ENCODE data around the gene GPX3. TPM values are rescaled to one million over a fixed set of nuclear protein-coding genes. Genes with fewer than 3 reads are reported as not detected.

The GPX3 gene
- total RNA-seq, 2 donors from 2014 or later, result not detected

DNA sequence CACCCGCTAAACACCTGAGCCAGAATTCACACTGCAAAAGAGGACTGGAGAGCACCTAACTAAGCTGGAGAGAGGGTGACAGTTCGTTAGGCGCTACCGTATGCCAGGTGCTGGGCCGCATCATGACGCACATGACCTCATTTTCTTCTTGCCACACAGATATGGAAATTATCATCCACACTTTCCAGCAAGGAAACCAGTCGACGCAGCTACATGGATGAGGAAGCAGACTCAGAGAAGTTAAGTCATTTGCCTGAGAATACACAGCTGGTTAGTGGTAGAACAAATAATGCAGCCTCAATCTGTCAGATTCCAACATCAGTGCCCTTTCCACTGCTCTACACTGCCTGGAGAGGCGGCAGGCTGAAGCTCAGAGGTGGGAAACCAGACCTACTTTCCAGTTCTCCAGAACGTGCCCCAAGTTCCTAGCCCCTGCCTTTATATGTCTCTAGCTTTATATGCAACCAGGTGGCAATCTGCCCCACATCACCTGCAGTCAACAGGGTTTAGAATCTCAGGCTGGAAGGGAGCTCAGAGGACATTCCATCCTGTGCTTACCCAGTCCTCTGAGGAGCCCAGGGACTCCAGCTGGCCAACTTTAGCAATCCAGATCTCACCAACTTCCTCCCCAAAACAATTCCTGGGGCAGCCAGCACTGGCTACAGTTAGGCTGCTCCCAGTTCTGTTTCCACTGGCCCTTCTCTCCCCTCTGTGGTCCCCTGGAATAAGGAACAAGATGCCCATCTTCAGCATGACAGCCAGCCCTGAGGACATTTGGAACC is 51.6 kb downstream of the GPX3 start:
- ATAC-seq (replicated peaks in 1 of 2) (no peak), DNase-seq (no peak)
- peaks cover 94% of the 10 kb centered on the region for H3K4me1 Mint-ChIP-seq (ENCODE audit: low read depth)
- peaks cover 25 to 42% of the 10 kb centered on the region in 2 donors for H3K36me3 Mint-ChIP-seq (ENCODE audit: insufficient read depth in 2 of 2)
- H3K27ac Mint-ChIP-seq, result peak overlapping the region; percentile 52
- H3K4me3 Mint-ChIP-seq, result peak overlapping the region in 1 of 2 donors; percentile 26
- no peaks in the 10 kb centered on the region for H3K9me3 Mint-ChIP-seq
- no peaks in the 10 kb centered on the region for H3K27me3 Mint-ChIP-seq (ENCODE audit: low read depth)

- H3K4me1 Mint-ChIP-seq (ENCODE audit: low read depth), result peaks cover 94% of the 10 kb centered on the region
- DNase-seq (no peak), ATAC-seq (replicated peaks in 1 of 2) (no peak)
- no peaks in the 10 kb centered on the region for H3K9me3 Mint-ChIP-seq
- peak overlapping the region in 1 of 2 donors; percentile 44 for H3K4me3 Mint-ChIP-seq
- H3K27ac Mint-ChIP-seq, result peak overlapping the region; percentile 81
- peaks cover 24 to 41% of the 10 kb centered on the region in 2 donors for H3K36me3 Mint-ChIP-seq (ENCODE audit: insufficient read depth in 2 of 2)
- no peaks in the 10 kb centered on the region for H3K27me3 Mint-ChIP-seq (ENCODE audit: low read depth)
Measured at GRCh38 chr5:151072630-151073025, 52.2 kb downstream of the GPX3 start.

- Mint-ChIP-seq H3K4me3 (peak overlapping the region in 1 of 2 donors; percentile 29), H3K27ac (peak overlapping the region; percentile 81)
Measured at GRCh38 chr5:151073280-151073679, 52.9 kb downstream of the GPX3 start.

GRCh38 chr5:151074557-151074956 is 54.2 kb downstream of the GPX3 start:
- no peaks in the 10 kb centered on the region for H3K9me3 Mint-ChIP-seq
- peak overlapping the region; percentile 39 to 54 for H3K4me3 Mint-ChIP-seq
- ATAC-seq (replicated peaks in 1 of 2) (no peak), DNase-seq (no peak)
- no peaks in the 10 kb centered on the region for H3K27me3 Mint-ChIP-seq (ENCODE audit: low read depth)
- peaks cover 33 to 52% of the 10 kb centered on the region in 2 donors for H3K36me3 Mint-ChIP-seq (ENCODE audit: insufficient read depth in 2 of 2)
- H3K27ac Mint-ChIP-seq, result peak overlapping the region; percentile 85
- H3K4me1 Mint-ChIP-seq (ENCODE audit: low read depth), result peaks cover 94% of the 10 kb centered on the region

More at GRCh38 chr5:151073280-151073679, 52.9 kb downstream of the GPX3 start:
- Mint-ChIP-seq H3K4me1 (ENCODE audit: low read depth) (peaks cover 94% of the 10 kb centered on the region), H3K36me3 (ENCODE audit: insufficient read depth in 2 of 2) (peaks cover 28 to 44% of the 10 kb centered on the region in 2 donors), H3K27me3 (ENCODE audit: low read depth) (no peaks in the 10 kb centered on the region), H3K9me3 (no peaks in the 10 kb centered on the region)
- DNase-seq (no peak), ATAC-seq (replicated peaks in 1 of 2) (no peak)

DNA sequence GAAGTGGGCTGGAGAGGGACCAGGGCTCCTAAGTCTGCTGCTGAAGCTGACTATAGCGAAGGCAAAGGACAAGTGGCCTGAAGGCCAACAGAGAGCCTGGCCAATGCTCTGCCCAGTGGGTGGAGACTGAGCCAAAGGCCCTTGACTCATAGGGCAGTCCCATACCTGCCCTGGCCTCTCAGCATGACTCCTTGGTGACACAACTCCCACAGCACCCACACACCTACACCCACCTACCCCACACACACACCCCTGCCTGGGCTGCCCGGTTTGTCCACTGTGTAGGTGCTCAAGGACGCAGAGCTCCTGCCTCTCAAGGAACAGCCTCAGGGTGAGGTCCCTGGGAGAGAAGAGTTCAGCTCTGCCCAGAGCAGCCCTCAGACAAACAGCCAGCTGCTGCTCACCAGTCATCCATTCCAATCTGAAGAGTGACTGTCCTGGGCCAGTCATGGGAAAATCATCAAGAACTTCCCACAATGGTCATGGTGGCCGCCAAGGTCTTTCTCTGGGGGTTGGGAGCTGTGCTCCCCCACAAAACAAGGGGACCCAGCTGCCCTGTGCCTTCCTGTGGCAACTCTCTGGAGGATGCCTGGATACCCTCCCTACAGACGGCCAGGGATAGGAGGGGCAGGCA is 55.4 kb downstream of the GPX3 start:
- peaks cover 87% of the 10 kb centered on the region for H3K4me1 Mint-ChIP-seq (ENCODE audit: low read depth)
- no peaks in the 10 kb centered on the region for H3K27me3 Mint-ChIP-seq (ENCODE audit: low read depth)
- peak overlapping the region; percentile 89 to 91 for H3K4me3 Mint-ChIP-seq
- H3K27ac Mint-ChIP-seq, result peak overlapping the region; percentile 89
- peak in 1 of 2 donors; percentile 18 for ATAC-seq (replicated peaks in 1 of 2)
- H3K36me3 Mint-ChIP-seq (ENCODE audit: insufficient read depth in 2 of 2), result peaks cover 38 to 58% of the 10 kb centered on the region in 2 donors
- DNase-seq, result peak; percentile 41 to 53
- no peaks in the 10 kb centered on the region for H3K9me3 Mint-ChIP-seq

DNA sequence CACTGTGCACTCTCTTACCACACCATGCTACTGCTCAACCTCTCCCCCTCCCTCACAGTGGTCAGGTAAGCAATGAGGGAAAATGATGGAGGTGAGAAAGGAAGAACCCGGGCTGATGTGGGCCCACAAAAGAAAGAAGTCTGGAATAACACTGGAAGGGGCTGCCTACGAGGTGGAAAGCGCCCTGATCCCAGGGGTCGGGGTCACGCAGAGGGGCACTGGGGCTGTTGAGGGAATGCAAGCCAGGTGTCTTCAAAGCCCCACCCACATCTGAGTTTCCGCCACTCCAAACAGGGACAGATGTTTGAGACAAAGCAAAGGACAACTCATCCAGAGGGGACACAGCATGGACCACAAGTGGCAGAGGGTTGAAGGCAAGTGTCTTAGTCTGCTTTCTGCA is 56.2 kb downstream of the GPX3 start:
- DNase-seq (no peak), ATAC-seq (replicated peaks in 1 of 2) (no peak)
- no peaks in the 10 kb centered on the region for H3K9me3 Mint-ChIP-seq
- H3K27me3 Mint-ChIP-seq (ENCODE audit: low read depth), result no peaks in the 10 kb centered on the region
- H3K4me3 Mint-ChIP-seq, result peak overlapping the region; percentile 89 to 91
- H3K4me1 Mint-ChIP-seq (ENCODE audit: low read depth), result peaks cover 79% of the 10 kb centered on the region
- peak overlapping the region; percentile 89 for H3K27ac Mint-ChIP-seq
- H3K36me3 Mint-ChIP-seq (ENCODE audit: insufficient read depth in 2 of 2), result peaks cover 38 to 59% of the 10 kb centered on the region in 2 donors

DNA sequence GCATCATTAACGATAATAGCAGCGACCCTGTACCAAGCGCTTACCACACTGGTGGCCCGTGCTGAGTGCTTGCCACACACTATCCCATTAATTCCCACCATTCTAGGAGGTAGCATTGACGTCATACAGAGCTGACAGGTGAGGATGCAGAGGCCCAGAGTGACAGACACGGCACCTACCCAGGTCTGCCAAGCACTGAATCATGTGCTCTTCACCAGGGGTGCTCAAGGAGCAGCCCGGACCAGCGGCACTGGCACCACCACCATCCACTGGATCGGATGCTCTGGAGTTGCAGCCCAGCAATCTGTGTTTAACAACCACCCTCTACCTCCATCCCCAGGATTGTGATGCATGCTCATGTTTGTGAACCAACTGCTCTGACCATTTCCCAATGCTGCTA is 57.0 kb downstream of the GPX3 start:
- ATAC-seq (replicated peaks in 1 of 2) (no peak), DNase-seq (no peak)
- peaks cover 41 to 59% of the 10 kb centered on the region in 2 donors for H3K36me3 Mint-ChIP-seq (ENCODE audit: insufficient read depth in 2 of 2)
- peak overlapping the region; percentile 89 to 91 for H3K4me3 Mint-ChIP-seq
- H3K27me3 Mint-ChIP-seq (ENCODE audit: low read depth), result no peaks in the 10 kb centered on the region
- peak overlapping the region; percentile 89 for H3K27ac Mint-ChIP-seq
- H3K9me3 Mint-ChIP-seq, result no peaks in the 10 kb centered on the region
- H3K4me1 Mint-ChIP-seq (ENCODE audit: low read depth), result peaks cover 77% of the 10 kb centered on the region

DNA sequence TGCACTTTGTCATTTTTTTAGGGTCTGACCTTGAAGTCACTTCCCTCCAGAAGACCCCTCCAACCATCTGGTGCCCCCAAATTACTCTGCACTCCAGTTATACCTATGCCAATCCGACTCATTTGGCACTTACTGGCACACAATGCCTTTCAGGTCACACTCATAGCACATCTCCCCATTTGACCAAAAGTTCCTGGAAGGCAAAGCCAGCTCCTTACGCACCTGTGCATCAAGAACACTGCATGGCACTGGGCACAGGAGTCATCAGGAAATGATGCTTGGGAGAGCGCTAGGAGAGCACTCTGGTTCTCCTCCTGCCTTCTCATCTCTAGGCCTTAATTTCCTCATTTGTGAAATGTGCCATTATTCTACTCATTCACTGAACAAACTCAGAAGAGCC is 57.6 kb downstream of the GPX3 start:
- no peak for DNase-seq
- peaks cover 44 to 60% of the 10 kb centered on the region in 2 donors for H3K36me3 Mint-ChIP-seq (ENCODE audit: insufficient read depth in 2 of 2)

More for the DNA sequence above, 57.6 kb downstream of the GPX3 start:
- H3K4me1 Mint-ChIP-seq (ENCODE audit: low read depth), result peaks cover 77% of the 10 kb centered on the region
- H3K27me3 Mint-ChIP-seq (ENCODE audit: low read depth), result no peaks in the 10 kb centered on the region
- no peaks in the 10 kb centered on the region for H3K9me3 Mint-ChIP-seq
- H3K4me3 Mint-ChIP-seq, result peak overlapping the region; percentile 89 to 91
- H3K27ac Mint-ChIP-seq, result peak overlapping the region; percentile 89
- peak in 1 of 2 donors; percentile 1 for ATAC-seq (replicated peaks in 1 of 2)

Other genes with a start within 250 kb of the GPX3 start
- 10 to 100 TPM; 24.7 to 38.0 TPM for gene SMIM3, start 241.8 kb upstream of the GPX3 start, total RNA-seq
- 1 to 10 TPM; 4.1 to 7.6 TPM for gene IRGM, start 174.1 kb upstream of the GPX3 start, total RNA-seq
- gene ZNF300, start 115.6 kb upstream of the GPX3 start, total RNA-seq, result under 1 TPM; 0.44 to 0.79 TPM
- gene TNIP1, start 60.4 kb downstream of the GPX3 start, total RNA-seq, result 100 to 1,000 TPM; 358 to 420 TPM
- gene ANXA6, start 137.2 kb downstream of the GPX3 start, total RNA-seq, result 100 to 1,000 TPM; 127 to 171 TPM
- 10 to 100 TPM; 44.8 to 53.1 TPM for gene CCDC69, start 203.5 kb downstream of the GPX3 start, total RNA-seq
- 10 to 100 TPM; 19.4 to 28.2 TPM for gene GM2A, start 232.6 kb downstream of the GPX3 start, total RNA-seq